ENCODE measurements around the gene PROSER3.

PROSER3 gene

GRCh38 chr19:35782589-35782988 lies 24.6 kb downstream of the PROSER3 start:
- ATAC-seq = no peak
- TF ChIP-seq BACH2 (CRISPR knock-in tag; IDR thresholded peaks at IDR 0.05; ENCODE audit: borderline replicate concordance) = no peak

- TF ChIP-seq TOX (CRISPR knock-in tag; IDR thresholded peaks at IDR 0.05; ENCODE audit: borderline replicate concordance) (no peak), ZNF70 (CRISPR knock-in tag; IDR thresholded peaks at IDR 0.05) (no peak), POU6F1 (CRISPR knock-in tag; IDR thresholded peaks at IDR 0.05; ENCODE audit: borderline replicate concordance, low read depth) (no peak), ZC3H10 (CRISPR knock-in tag; IDR thresholded peaks at IDR 0.05) (no peak), ESRRG (CRISPR knock-in tag; IDR thresholded peaks at IDR 0.05) (no peak), PATZ1 (CRISPR knock-in tag; IDR thresholded peaks at IDR 0.05; ENCODE audit: borderline replicate concordance) (no peak), TSHZ2 (CRISPR knock-in tag; IDR thresholded peaks at IDR 0.05) (no peak), ISL1 (CRISPR knock-in tag; IDR thresholded peaks at IDR 0.05) (no peak), CREB5 (CRISPR knock-in tag; IDR thresholded peaks at IDR 0.05; ENCODE audit: low read depth) (no peak), CSRNP3 (CRISPR knock-in tag; IDR thresholded peaks at IDR 0.05) (no peak)
- ATAC-seq = no peak
Measured at GRCh38 chr19:35783469-35784434, 25.8 kb downstream of the PROSER3 start.

- TF ChIP-seq BACH2 (CRISPR knock-in tag; IDR thresholded peaks at IDR 0.05; ENCODE audit: borderline replicate concordance) (no peak), ZNF565 (CRISPR knock-in tag; conservative IDR thresholded peaks at IDR 0.05; ENCODE audit: low read depth) (no peak), ZNF8 (CRISPR knock-in tag; IDR thresholded peaks at IDR 0.05) (no peak), POU6F1 (CRISPR knock-in tag; IDR thresholded peaks at IDR 0.05; ENCODE audit: borderline replicate concordance, low read depth) (no peak), ARNTL (CRISPR knock-in tag; IDR thresholded peaks at IDR 0.05; ENCODE audit: borderline replicate concordance, low read depth) (no peak), ZC3H10 (CRISPR knock-in tag; IDR thresholded peaks at IDR 0.05) (no peak), CREB5 (CRISPR knock-in tag; IDR thresholded peaks at IDR 0.05; ENCODE audit: low read depth) (no peak), SNAI2 (CRISPR knock-in tag; IDR thresholded peaks at IDR 0.05) (no peak), ISL1 (CRISPR knock-in tag; IDR thresholded peaks at IDR 0.05) (no peak), ZFP3 (CRISPR knock-in tag; IDR thresholded peaks at IDR 0.05) (no peak)
Measured at GRCh38 chr19:35784503-35785338, 26.7 kb downstream of the PROSER3 start.

More at GRCh38 chr19:35784503-35785338, 26.7 kb downstream of the PROSER3 start:
- no peak for ATAC-seq

All from SK-N-SH treated with all-trans-retinoic acid at 6 μM for 48 hours (cell line).